Chondrocyte (in vitro differentiated cells): ENCODE measurements around the gene SPATA31C1. TPM values are rescaled to one million over a fixed set of nuclear protein-coding genes. Genes with fewer than 3 reads are reported as not detected.
"Not testable (repeated sequence)": the region's sequence is repeated elsewhere in the genome, so short reads cannot be mapped to it uniquely, and the experiment has no call there.

Experiments
- DNase-seq: peaks from one replicate; pipeline ENCODE4 v3.0.0; 2021; ENCODE audit warnings: mixed read lengths, low spot score
- H3K27ac Mint-ChIP-seq: one replicate; pipeline ENCODE4 v1.8.0; 2021; ENCODE audit warnings: mild to moderate bottlenecking, moderate library complexity, mixed read lengths; ENCODE audit not compliant: unreplicated experiment
- H3K27me3 Mint-ChIP-seq: 2 replicates; pipeline ENCODE4 v1.8.0; 2021; ENCODE audit warnings: low read depth, mixed read lengths
- H3K36me3 Mint-ChIP-seq: 2 replicates; pipeline ENCODE4 v1.8.0; 2021; ENCODE audit warnings: low read depth, mixed read lengths
- H3K4me1 Mint-ChIP-seq: 2 replicates; pipeline ENCODE4 v1.8.0; 2021; ENCODE audit warnings: low read depth, mild to moderate bottlenecking, mixed read lengths
- H3K4me3 Mint-ChIP-seq: one replicate; pipeline ENCODE4 v1.8.0; 2021; ENCODE audit warnings: mild to moderate bottlenecking, moderate library complexity, mixed read lengths; ENCODE audit not compliant: unreplicated experiment
- H3K9me3 Mint-ChIP-seq: 2 replicates; pipeline ENCODE4 v1.8.0; 2021; ENCODE audit warnings: low read depth, mixed read lengths
- CTCF ChIP-seq: fragments of 200-600 bp; sonication (generic); IDR thresholded peaks from 2 replicates; pipeline ENCODE4 v1.5.0; 2021; ENCODE audit warnings: antibody characterized with exemption, mild to moderate bottlenecking, moderate library complexity
- total RNA-seq: library from RNA; stranded (reverse); gene quantifications from 3 replicates; pipeline ENCODE4 v1.2.1, GENCODE V29; 2021

The SPATA31C1 gene
- total RNA-seq, 1 donor from 2014 or later = not detected

- H3K36me3 Mint-ChIP-seq, H3K4me3 Mint-ChIP-seq: not testable (repeated sequence)
These were observed 21.3 kb downstream of the SPATA31C1 start for GRCh38 chr9:87939096-87939495.

GRCh38 chr9:87944096-87944495, 26.3 kb downstream of the SPATA31C1 start:
- H3K4me1 Mint-ChIP-seq = no peaks in the 10 kb centered on the region
- no peaks in the 10 kb centered on the region for H3K36me3 Mint-ChIP-seq
- no peak for TF ChIP-seq CTCF
- no peak overlapping the region for H3K27ac Mint-ChIP-seq
- DNase-seq = no peak
- no peaks in the 10 kb centered on the region for H3K9me3 Mint-ChIP-seq
- H3K4me3 Mint-ChIP-seq = no peak overlapping the region
- peaks cover 15% of the 10 kb centered on the region for H3K27me3 Mint-ChIP-seq

More at GRCh38 chr9:87939096-87939495, 21.3 kb downstream of the SPATA31C1 start:
- not testable (repeated sequence) for DNase-seq, H3K27me3 Mint-ChIP-seq, H3K4me1 Mint-ChIP-seq, H3K9me3 Mint-ChIP-seq, H3K27ac Mint-ChIP-seq

GRCh38 chr9:87944682-87945081, 26.9 kb downstream of the SPATA31C1 start:
- DNase-seq = no peak
- peaks cover 18% of the 10 kb centered on the region for H3K27me3 Mint-ChIP-seq
- no peaks in the 10 kb centered on the region for H3K9me3 Mint-ChIP-seq
- no peaks in the 10 kb centered on the region for H3K4me1 Mint-ChIP-seq
- no peaks in the 10 kb centered on the region for H3K36me3 Mint-ChIP-seq
- H3K4me3 Mint-ChIP-seq = no peak overlapping the region
- H3K27ac Mint-ChIP-seq = no peak overlapping the region
- TF ChIP-seq CTCF = no peak

GRCh38 chr9:87950296-87950695, 32.5 kb downstream of the SPATA31C1 start:
- H3K36me3 Mint-ChIP-seq = peaks cover 4% of the 10 kb centered on the region
- no peaks in the 10 kb centered on the region for H3K4me1 Mint-ChIP-seq
- no peak overlapping the region for H3K4me3 Mint-ChIP-seq
- peaks cover 10% of the 10 kb centered on the region for H3K9me3 Mint-ChIP-seq
- H3K27ac Mint-ChIP-seq = no peak overlapping the region
- DNase-seq = no peak
- H3K27me3 Mint-ChIP-seq = peaks cover 26% of the 10 kb centered on the region
- no peak for TF ChIP-seq CTCF

- H3K27ac Mint-ChIP-seq = no peak overlapping the region
- peaks cover 4% of the 10 kb centered on the region for H3K36me3 Mint-ChIP-seq
- no peak overlapping the region for H3K4me3 Mint-ChIP-seq
- TF ChIP-seq CTCF = peak; percentile 78
- DNase-seq = no peak
- H3K9me3 Mint-ChIP-seq = peaks cover 10% of the 10 kb centered on the region
- H3K27me3 Mint-ChIP-seq = peaks cover 28% of the 10 kb centered on the region
- no peaks in the 10 kb centered on the region for H3K4me1 Mint-ChIP-seq
These were observed 33.2 kb downstream of the SPATA31C1 start for GRCh38 chr9:87950765-87951488.

GRCh38 chr9:87954230-87954629, 36.5 kb downstream of the SPATA31C1 start:
- Mint-ChIP-seq H3K36me3 (peaks cover 4% of the 10 kb centered on the region), H3K27ac (no peak overlapping the region)
- DNase-seq = no peak

More at GRCh38 chr9:87954230-87954629, 36.5 kb downstream of the SPATA31C1 start:
- Mint-ChIP-seq H3K9me3 (peaks cover 11% of the 10 kb centered on the region), H3K4me3 (no peak overlapping the region), H3K27me3 (peaks cover 15% of the 10 kb centered on the region), H3K4me1 (no peaks in the 10 kb centered on the region)
- TF ChIP-seq CTCF = no peak
